GM12872 (cell line): ENCODE results near the gene DDN.

ENCODE experiments used
- TF ChIP-seq, protein P1 (sequence below): IDR thresholded peaks from 3 replicates; pipeline ENCODE4 v1.5.1; 2011; ENCODE audit warnings: low read depth, mild to moderate bottlenecking, low read length, moderate library complexity; ENCODE audit not compliant: insufficient read depth

Gene DDN

DNA sequence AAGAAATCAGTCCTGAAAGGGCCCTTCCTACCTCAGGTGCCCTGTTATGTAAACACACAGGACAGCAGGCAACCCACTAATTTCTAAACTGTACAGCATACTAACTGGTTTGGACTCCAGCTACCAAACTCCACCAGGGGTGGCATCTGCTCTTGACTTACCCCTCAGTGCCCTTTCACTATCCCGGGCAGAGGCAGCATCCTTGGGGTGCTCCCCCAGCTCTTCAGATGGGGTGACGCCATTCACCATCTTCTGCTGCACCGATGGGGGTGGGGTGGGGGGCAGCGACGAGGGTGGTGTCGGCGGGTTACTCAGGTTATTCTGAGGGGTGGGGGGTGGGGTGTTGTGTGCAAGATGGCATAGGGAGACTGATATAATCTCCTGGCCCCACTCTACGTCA, 30.9 kb upstream of the DDN start:
- TF ChIP-seq, protein P1, sequence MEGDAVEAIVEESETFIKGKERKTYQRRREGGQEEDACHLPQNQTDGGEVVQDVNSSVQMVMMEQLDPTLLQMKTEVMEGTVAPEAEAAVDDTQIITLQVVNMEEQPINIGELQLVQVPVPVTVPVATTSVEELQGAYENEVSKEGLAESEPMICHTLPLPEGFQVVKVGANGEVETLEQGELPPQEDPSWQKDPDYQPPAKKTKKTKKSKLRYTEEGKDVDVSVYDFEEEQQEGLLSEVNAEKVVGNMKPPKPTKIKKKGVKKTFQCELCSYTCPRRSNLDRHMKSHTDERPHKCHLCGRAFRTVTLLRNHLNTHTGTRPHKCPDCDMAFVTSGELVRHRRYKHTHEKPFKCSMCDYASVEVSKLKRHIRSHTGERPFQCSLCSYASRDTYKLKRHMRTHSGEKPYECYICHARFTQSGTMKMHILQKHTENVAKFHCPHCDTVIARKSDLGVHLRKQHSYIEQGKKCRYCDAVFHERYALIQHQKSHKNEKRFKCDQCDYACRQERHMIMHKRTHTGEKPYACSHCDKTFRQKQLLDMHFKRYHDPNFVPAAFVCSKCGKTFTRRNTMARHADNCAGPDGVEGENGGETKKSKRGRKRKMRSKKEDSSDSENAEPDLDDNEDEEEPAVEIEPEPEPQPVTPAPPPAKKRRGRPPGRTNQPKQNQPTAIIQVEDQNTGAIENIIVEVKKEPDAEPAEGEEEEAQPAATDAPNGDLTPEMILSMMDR = no peak

DNA sequence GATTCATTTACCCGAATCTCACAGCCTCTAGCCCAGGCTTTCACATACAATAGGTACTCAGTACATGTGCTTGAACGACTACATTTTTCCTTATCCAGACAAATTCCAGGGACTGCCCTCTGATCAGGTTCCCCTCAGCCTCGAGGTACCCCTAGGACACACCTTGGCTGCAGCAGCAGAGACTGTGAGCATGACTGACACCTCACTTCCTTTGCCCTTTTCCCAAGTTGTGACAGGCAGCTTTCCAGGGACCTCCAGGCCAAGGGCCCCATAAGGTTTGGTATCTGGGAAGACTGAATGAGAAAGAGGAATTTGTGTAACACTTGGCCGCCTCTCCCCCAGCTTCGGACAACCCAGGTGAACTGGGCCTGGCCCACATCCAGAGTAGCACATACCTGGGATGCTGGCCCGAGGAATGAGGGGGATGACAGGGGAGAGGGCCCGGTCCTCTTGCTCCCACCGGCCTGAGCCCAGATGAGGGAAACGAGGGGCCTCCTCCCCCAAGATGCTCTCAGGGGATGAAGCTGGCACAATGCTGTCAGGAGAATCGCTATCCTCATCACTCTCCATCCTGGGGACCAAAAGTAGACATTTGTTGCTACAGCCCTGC, 29.6 kb upstream of the DDN start:
- TF ChIP-seq, protein P1 = no peak

DNA sequence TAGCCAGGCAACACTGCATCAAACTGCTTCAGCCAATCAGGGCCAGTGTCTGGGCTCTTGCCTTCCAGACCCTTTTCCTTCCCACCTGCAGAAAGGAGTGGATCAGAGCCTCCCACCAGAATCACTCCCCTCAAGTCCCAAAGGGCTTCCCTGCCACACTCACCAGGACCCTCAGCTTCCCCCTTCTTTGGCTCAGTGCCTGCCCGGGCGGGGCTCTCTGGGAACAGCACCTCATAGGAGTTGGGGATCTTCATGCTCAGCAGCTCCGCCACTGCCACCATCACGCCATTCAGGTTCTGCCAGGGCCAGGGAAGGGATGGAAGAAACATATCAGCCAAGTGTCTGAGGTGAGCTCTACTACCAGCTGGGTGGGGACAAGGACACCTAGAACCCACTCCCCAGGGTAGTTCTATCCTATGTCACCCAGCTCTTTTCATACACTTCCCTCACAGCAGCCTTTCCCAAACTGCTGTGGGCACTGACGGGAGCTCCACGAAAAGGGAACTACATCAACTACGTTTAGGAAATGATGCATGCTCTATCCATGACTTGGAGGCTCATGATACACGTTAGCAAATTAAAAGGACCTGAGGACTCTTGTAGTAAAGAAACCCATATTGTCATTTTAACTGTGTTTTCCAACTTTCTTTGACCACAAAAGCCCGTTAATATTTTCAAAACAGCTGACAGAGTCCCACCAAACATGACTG, 28.8 kb upstream of the DDN start:
- TF ChIP-seq, protein P1 = no peak

DNA sequence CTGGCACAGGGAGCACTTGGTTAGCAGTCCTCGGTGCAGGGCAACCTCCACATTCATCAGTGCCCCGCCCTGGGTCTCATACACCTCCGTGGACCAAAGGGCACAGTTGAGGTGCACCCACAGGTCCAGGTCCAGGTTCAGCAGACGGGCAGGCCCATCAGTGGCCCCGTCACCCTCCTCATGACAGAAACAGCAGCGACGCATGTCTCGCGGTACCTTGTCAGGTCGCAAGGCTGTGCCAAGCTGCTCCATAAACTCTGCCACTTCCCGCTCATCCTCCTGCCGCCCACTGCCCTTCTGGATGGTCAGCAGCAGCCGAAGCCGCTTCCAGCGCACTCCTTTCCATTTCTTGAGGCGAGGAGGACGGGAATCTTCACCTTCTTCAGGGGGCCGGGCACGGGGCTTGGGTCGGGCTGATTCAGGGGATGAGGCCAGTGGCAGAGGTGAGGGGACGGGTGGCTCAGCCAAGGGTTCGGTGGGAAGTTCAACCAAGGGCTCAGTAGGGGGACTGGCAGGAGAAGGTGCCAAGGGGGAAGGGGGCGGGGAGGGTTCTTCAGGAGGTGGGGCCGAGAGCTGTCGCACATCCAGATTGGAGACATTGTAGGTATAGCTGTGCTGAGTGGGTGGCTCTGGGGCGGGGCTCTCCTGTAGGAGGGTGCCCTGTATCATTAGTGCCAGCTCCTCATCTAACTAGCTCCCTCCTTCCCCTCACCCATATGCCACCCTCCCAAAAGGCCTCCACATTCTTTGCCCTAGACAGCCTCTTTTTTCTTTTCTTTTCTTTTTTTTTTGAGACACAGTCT, 27.7 kb upstream of the DDN start:
- TF ChIP-seq, protein P1 = no peak

DNA sequence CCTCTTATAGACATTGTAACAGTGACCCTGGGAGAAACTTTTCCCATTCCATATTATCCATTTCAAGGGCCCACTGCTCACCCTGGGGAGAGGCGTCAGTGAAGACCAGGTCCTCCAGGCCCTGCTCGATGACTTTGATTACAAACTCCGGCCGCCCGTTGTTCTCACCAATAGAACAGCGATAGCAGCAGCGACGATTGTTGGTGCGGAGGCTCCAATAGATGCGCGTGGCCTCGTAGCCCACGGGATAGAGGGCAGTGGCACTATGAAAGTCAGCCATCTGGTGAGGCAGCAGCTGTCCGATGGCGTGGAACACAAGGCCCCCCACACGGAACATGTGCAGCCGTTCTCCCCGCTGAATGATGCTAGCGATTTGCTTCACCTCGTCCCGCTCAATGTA, 26.9 kb upstream of the DDN start:
- TF ChIP-seq, protein P1 = no peak

DNA sequence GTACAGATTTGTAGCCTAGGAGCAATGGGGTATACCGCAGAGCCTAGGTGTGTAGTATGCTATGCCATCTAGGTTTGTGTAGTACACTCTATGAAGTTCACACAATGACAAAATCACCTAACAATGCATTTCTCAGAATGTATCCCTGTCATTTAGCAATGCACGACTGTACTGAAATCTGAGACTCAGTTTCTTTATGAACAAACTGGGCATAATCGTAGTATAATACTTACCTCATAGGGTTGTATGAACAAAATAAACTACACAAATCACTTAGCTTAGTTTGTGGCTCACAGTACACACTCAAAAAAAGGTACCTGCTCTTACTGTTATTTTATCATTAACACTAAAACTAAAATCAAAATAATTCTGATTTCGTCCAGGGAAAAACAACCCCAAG, 26.3 kb upstream of the DDN start:
- TF ChIP-seq, protein P1 = no peak

DNA sequence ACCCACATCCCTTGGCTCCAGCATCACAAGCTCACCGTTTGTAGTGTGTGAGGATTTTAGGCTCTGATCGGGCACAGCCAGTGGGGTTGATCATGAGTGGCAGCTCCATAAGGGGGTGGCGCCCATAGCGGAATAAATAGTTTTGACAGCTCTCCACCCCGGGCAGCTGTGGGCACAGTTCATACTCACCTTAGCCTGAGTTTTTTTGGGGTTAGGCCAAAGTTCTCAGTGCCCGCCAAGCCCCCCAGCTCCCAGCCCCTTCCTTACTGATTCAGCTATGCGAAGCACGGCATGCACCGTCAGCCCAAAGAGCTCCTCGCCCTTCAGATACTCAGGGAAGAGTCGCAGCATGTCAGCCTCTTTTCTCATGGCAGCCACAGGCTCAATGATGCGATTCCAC, 25.4 kb upstream of the DDN start:
- TF ChIP-seq, protein P1 = no peak
